Esophagus squamous epithelium (tissue), 4 donors: Measurements from ENCODE around the gene AKAP11.

Source experiments
- CTCF ChIP-seq, 6 experiments: fragments of 450-650 bp in 4 of 6; fragments of 200-600 bp in 2 of 6; sonication (generic) in 2 of 6; IDR thresholded peaks; one replicate each; pipeline ENCODE4 v1.5.1; 2016 to 2019; ENCODE audit warnings: antibody characterized with exemption in 6 of 6, mild to moderate bottlenecking in 4 of 6, moderate library complexity in 4 of 6
- POLR2A ChIP-seq, 4 donors: fragments of 450-650 bp; IDR thresholded peaks; one replicate each; pipeline ENCODE4 v1.6.1; 2017; ENCODE audit warnings: antibody characterized with exemption in 4 of 4, mild to moderate bottlenecking in 4 of 4, moderate library complexity in 3 of 4

- TF ChIP-seq CTCF (IDR thresholded peaks at IDR 0.05) (no peak), POLR2A (IDR thresholded peaks at IDR 0.05) (no peak)
Observed at GRCh38 chr13:42266473-42266872, 5.5 kb upstream of the AKAP11 start.
